MM.1S (cell line): ENCODE data around the gene PTPN1.

Experiments
- EZH2 ChIP-seq: fragments of 300-600 bp; sonication (generic); optimal IDR thresholded peaks from 2 replicates; pipeline ENCODE3; 2017; ENCODE audit warnings: low read depth, mild to moderate bottlenecking, antibody characterized with exemption, low read length, mixed read lengths
- EZH2phosphoT487 ChIP-seq: fragments of 300-600 bp; sonication (generic); IDR thresholded peaks from 2 replicates; pipeline ENCODE4 v1.6.1; 2018; ENCODE audit warnings: antibody characterized with exemption, low read length
- TF ChIP-seq, protein P1 (sequence below): fragments of 300-600 bp; sonication (generic); IDR thresholded peaks from 2 replicates; pipeline ENCODE4 v1.5.1; 2016; ENCODE audit warnings: antibody characterized with exemption, low read length, mixed read lengths

DNA sequence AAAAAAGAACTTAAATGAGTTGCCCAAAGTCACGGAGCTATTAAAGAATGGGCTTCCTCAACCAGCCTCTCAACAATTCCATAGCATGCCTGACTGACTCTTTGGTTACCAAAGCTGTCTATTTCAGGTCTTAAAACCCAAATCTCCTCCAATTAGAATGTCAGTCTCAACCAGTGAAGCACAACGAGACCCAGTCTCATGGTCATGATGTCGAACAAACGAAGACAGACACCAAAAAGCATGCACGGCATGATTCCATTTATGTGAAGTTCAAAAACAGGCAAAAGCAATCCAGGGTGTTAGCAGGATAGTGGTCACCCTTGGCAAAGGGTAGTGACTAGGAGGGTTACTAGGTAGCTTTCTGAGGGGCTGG, 16.3 kb upstream of the PTPN1 start:
- TF ChIP-seq, protein P1, sequence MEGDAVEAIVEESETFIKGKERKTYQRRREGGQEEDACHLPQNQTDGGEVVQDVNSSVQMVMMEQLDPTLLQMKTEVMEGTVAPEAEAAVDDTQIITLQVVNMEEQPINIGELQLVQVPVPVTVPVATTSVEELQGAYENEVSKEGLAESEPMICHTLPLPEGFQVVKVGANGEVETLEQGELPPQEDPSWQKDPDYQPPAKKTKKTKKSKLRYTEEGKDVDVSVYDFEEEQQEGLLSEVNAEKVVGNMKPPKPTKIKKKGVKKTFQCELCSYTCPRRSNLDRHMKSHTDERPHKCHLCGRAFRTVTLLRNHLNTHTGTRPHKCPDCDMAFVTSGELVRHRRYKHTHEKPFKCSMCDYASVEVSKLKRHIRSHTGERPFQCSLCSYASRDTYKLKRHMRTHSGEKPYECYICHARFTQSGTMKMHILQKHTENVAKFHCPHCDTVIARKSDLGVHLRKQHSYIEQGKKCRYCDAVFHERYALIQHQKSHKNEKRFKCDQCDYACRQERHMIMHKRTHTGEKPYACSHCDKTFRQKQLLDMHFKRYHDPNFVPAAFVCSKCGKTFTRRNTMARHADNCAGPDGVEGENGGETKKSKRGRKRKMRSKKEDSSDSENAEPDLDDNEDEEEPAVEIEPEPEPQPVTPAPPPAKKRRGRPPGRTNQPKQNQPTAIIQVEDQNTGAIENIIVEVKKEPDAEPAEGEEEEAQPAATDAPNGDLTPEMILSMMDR = no peak
- no peak for TF ChIP-seq EZH2
- TF ChIP-seq EZH2phosphoT487 = no peak
